Suprapubic skin (tissue), 4 donors: Measurements from ENCODE around the gene MICU1.

Experiments
- CTCF ChIP-seq, 2 donors: fragments of 200-600 bp in 1 of 2; fragments of 450-650 bp in 1 of 2; sonication (generic) in 1 of 2; IDR thresholded peaks; one replicate each; pipeline ENCODE4 v1.5.1; 2016 to 2019; ENCODE audit warnings: antibody characterized with exemption in 2 of 2, mild to moderate bottlenecking in 1 of 2, moderate library complexity in 1 of 2
- EP300 ChIP-seq: sonication (generic); formaldehyde crosslinking; IDR thresholded peaks from one replicate; pipeline ENCODE4 v1.6.1; 2017; ENCODE audit warnings: antibody characterized with exemption
- POLR2AphosphoS5 ChIP-seq, 3 donors: sonication (generic); formaldehyde crosslinking; IDR thresholded peaks; one replicate each; pipeline ENCODE4 v1.6.1; 2017; ENCODE audit warnings: antibody characterized with exemption in 3 of 3

DNA sequence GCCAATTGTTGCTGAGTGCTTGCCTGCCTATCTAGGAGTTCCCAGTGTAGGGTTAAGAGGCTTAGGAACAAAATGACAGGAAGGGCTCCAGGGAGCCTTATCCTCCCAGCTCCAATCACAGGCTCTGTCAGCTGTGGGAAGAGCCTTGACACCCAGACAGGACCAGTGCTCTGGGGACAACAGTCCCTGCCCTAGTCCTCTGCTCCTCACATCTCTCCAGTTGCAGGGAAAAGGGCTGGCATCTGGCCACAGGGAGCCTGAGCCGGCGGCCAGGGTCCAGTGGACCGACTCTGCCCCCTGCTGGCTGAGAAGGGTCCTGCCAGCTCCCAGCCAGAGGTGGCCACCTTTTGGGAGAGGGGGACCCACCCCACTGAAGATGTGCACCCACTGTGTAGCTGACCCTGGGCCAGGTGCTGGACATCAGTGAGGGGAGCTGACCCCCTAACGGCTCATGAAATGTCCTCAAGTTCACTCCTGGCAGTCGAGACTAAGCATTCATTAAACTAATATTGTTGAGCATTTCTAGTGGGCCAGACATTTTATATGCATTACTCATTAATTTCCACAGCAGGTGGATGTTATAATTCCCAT is 288.7 kb downstream of the MICU1 start:
- TF ChIP-seq CTCF (IDR thresholded peaks at IDR 0.05) (peak; percentile 92 to 94), POLR2AphosphoS5 (IDR thresholded peaks at IDR 0.05) (peak in 1 of 3 donors; percentile 52), EP300 (no peak)
